Measurements from ENCODE around the gene DSCAM. TPM values are rescaled to one million over a fixed set of nuclear protein-coding genes. Genes with fewer than 3 reads are reported as not detected.

The DSCAM gene
- total and polyA plus RNA-seq, 10 of the 15 experiments (the other 5 are each of a cell fraction or from before 2014, with no cell fraction given): not detected

- TF ChIP-seq SIX5 (IDR thresholded peaks at IDR 0.05; ENCODE audit: low read depth, low read length, severe bottlenecking): no peak
- TF ChIP-seq, protein P1, sequence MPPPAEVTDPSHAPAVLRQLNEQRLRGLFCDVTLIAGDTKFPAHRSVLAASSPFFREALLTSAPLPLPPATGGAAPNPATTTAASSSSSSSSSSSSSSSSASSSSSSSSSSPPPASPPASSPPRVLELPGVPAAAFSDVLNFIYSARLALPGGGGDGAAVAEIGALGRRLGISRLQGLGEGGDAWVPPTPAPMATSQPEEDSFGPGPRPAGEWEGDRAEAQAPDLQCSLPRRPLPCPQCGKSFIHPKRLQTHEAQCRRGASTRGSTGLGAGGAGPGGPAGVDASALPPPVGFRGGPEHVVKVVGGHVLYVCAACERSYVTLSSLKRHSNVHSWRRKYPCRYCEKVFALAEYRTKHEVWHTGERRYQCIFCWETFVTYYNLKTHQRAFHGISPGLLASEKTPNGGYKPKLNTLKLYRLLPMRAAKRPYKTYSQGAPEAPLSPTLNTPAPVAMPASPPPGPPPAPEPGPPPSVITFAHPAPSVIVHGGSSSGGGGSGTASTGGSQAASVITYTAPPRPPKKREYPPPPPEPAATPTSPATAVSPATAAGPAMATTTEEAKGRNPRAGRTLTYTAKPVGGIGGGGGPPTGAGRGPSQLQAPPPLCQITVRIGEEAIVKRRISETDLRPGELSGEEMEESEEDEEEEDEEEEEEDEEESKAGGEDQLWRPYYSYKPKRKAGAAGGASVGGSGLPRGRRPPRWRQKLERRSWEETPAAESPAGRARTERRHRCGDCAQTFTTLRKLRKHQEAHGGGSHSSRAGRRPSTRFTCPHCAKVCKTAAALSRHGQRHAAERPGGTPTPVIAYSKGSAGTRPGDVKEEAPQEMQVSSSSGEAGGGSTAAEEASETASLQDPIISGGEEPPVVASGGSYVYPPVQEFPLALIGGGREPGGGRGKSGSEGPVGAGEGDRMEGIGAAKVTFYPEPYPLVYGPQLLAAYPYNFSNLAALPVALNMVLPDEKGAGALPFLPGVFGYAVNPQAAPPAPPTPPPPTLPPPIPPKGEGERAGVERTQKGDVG (CRISPR knock-in tag; IDR thresholded peaks at IDR 0.05): no peak
- TF ChIP-seq, protein P2, sequence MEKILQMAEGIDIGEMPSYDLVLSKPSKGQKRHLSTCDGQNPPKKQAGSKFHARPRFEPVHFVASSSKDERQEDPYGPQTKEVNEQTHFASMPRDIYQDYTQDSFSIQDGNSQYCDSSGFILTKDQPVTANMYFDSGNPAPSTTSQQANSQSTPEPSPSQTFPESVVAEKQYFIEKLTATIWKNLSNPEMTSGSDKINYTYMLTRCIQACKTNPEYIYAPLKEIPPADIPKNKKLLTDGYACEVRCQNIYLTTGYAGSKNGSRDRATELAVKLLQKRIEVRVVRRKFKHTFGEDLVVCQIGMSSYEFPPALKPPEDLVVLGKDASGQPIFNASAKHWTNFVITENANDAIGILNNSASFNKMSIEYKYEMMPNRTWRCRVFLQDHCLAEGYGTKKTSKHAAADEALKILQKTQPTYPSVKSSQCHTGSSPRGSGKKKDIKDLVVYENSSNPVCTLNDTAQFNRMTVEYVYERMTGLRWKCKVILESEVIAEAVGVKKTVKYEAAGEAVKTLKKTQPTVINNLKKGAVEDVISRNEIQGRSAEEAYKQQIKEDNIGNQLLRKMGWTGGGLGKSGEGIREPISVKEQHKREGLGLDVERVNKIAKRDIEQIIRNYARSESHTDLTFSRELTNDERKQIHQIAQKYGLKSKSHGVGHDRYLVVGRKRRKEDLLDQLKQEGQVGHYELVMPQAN (conservative IDR thresholded peaks at IDR 0.05): no peak
These were observed 184.1 kb downstream of the DSCAM start (continued) for GRCh38 chr21:40662889-40663288.

DNA sequence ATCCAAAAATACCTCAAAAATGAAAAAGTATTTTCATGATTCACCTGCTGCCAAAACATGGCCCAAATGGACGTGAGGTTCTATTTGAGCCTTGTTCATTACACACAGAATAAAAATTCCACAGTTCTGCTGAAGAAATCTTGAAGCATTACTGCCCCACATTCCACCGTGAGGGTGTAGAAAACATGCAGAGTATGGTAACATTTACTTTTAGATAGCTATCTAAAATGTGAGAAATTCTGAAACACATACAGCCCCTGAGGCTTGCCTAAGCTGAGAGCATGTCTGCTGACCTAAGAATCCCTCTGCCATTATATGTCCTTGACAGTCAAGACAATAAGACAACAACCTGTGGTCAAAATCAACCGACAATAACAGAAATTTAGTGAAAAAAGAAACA, 186.5 kb downstream of the DSCAM start:
- no peaks in the 10 kb centered on the region for H4K20me1 ChIP-seq (ENCODE audit: control insufficient read depth, insufficient read depth)
- H3K4me1 ChIP-seq (ENCODE audit: control insufficient read depth, insufficient read depth, low read length): no peaks in the 10 kb centered on the region
- H2AFZ ChIP-seq (ENCODE audit: control insufficient read depth, low read depth, low read length): no peak overlapping the region
- intact Hi-C loops (cut with micrococcal nuclease; ENCODE audit: unreplicated experiment) (no loop called here), in situ Hi-C loops (cut with MboI) (no loop called here)
- 0% methylated on average over 3 of the region's 3 CpGs for WGBS (ENCODE audit: insufficient coverage, insufficient replicate concordance, low lambda C conversion rate, missing lambda C conversion rate)
- FAIRE-seq (no peak), ATAC-seq (no peak), DNase-seq (ENCODE audit: low read depth, low spot score) (no peak)
- H3K4me3 ChIP-seq: no peak overlapping the region
- ChIA-PET SMC1A (ENCODE audit: uncharacterized antibody, unreplicated experiment) (no interaction called here), CTCF (no interaction called here), RAD21 (ENCODE audit: unreplicated experiment) (no interaction called here), POLR2A (no interaction called here)
- TF ChIP-seq BRCA1 (IDR thresholded peaks at IDR 0.05; ENCODE audit: low read depth, low read length): no peak
- no peak for TF ChIP-seq SKIL (IDR thresholded peaks at IDR 0.05; ENCODE audit: low read depth, poor library complexity, severe bottlenecking)
- TF ChIP-seq YY1 (IDR thresholded peaks at IDR 0.05; ENCODE audit: low read depth, low read length): no peak
- TF ChIP-seq KDM1A (IDR thresholded peaks at IDR 0.05; ENCODE audit: borderline replicate concordance): no peak
- H3K27me3 ChIP-seq (replicated peaks in 1 of 2; ENCODE audit: control insufficient read depth in 2 of 2, insufficient read depth in 2 of 2, low read length in 1 of 2): no peaks in the 10 kb centered on the region
- H3K9me3 ChIP-seq (replicated peaks; ENCODE audit: control insufficient read depth, insufficient read depth, low read length): no peaks in the 10 kb centered on the region; the same call in 2 of the 3 replicates
- H3K27ac ChIP-seq (ENCODE audit: control insufficient read depth, insufficient read depth): no peak overlapping the region
- no peaks in the 10 kb centered on the region for H3K79me2 ChIP-seq (ENCODE audit: control insufficient read depth, insufficient read depth, low read length)
- H3K36me3 ChIP-seq (ENCODE audit: control insufficient read depth in 2 of 2, insufficient read depth in 2 of 2, low read length in 1 of 2): no peaks in the 10 kb centered on the region
- BruUV-seq (replicated peaks): no TSS peak
- no peak overlapping the region for H3K4me2 ChIP-seq (ENCODE audit: control insufficient read depth, insufficient read depth)
- H3K9ac ChIP-seq (ENCODE audit: control insufficient read depth, insufficient read depth, low read length): no peak overlapping the region

Data from GM12878 (cell line).